ENCODE measurements around the gene SFXN3.

The SFXN3 gene

GRCh38 chr10:101011517-101012423 lies 19.3 kb upstream of the SFXN3 start:
- DNase-seq (ENCODE audit: insufficient read length): no peak
- no peak for TF ChIP-seq POLR2AphosphoS5 (IDR thresholded peaks at IDR 0.05; ENCODE audit: low read depth, low read length)
- no peak for FAIRE-seq

- peak; percentile 86 for FAIRE-seq
- no peak for TF ChIP-seq POLR2AphosphoS5 (IDR thresholded peaks at IDR 0.05; ENCODE audit: low read depth, low read length)
- TF ChIP-seq TAF1 (IDR thresholded peaks at IDR 0.05; ENCODE audit: borderline replicate concordance, low read depth, low read length): no peak
- no peak for TF ChIP-seq POLR2A (IDR thresholded peaks at IDR 0.05; ENCODE audit: low read depth, low read length)
- DNase-seq (ENCODE audit: insufficient read length): peak; percentile 73
Measured at GRCh38 chr10:101012525-101013364, 18.3 kb upstream of the SFXN3 start.

- FAIRE-seq (no peak), DNase-seq (ENCODE audit: insufficient read length) (no peak)
- TF ChIP-seq TAF1 (IDR thresholded peaks at IDR 0.05; ENCODE audit: borderline replicate concordance, low read depth, low read length): no peak
- no peak for TF ChIP-seq POLR2A (IDR thresholded peaks at IDR 0.05; ENCODE audit: low read depth, low read length)
- TF ChIP-seq POLR2AphosphoS5 (IDR thresholded peaks at IDR 0.05; ENCODE audit: low read depth, low read length): no peak
Measured at GRCh38 chr10:101013365-101013825, 17.6 kb upstream of the SFXN3 start.

GRCh38 chr10:101014230-101014884 lies 16.7 kb upstream of the SFXN3 start:
- peak; percentile 76 for DNase-seq (ENCODE audit: insufficient read length)
- TF ChIP-seq TAF1 (IDR thresholded peaks at IDR 0.05; ENCODE audit: borderline replicate concordance, low read depth, low read length) (no peak), POLR2A (IDR thresholded peaks at IDR 0.05; ENCODE audit: low read depth, low read length) (no peak), POLR2AphosphoS5 (IDR thresholded peaks at IDR 0.05; ENCODE audit: low read depth, low read length) (no peak)
- FAIRE-seq: peak; percentile 83

GRCh38 chr10:101014966-101015581 lies 16.0 kb upstream of the SFXN3 start:
- TF ChIP-seq TAF1 (IDR thresholded peaks at IDR 0.05; ENCODE audit: borderline replicate concordance, low read depth, low read length): no peak
- TF ChIP-seq POLR2AphosphoS5 (IDR thresholded peaks at IDR 0.05; ENCODE audit: low read depth, low read length): no peak
- no peak for TF ChIP-seq POLR2A (IDR thresholded peaks at IDR 0.05; ENCODE audit: low read depth, low read length)
- DNase-seq (ENCODE audit: insufficient read length): no peak
- no peak for FAIRE-seq

- no peak for DNase-seq (ENCODE audit: insufficient read length)
- no peak for FAIRE-seq
- TF ChIP-seq POLR2A (IDR thresholded peaks at IDR 0.05; ENCODE audit: low read depth, low read length) (no peak), TAF1 (IDR thresholded peaks at IDR 0.05; ENCODE audit: borderline replicate concordance, low read depth, low read length) (no peak), POLR2AphosphoS5 (IDR thresholded peaks at IDR 0.05; ENCODE audit: low read depth, low read length) (no peak)
Measured at GRCh38 chr10:101015582-101015973, 15.5 kb upstream of the SFXN3 start.

- FAIRE-seq (no peak), DNase-seq (ENCODE audit: insufficient read length) (no peak)
Measured at GRCh38 chr10:101016814-101017213, 14.2 kb upstream of the SFXN3 start.

GRCh38 chr10:101018118-101018599 lies 12.9 kb upstream of the SFXN3 start:
- FAIRE-seq: peak; percentile 14
- DNase-seq (ENCODE audit: insufficient read length): no peak
- TF ChIP-seq POLR2AphosphoS5 (IDR thresholded peaks at IDR 0.05; ENCODE audit: low read depth, low read length) (no peak), POLR2A (IDR thresholded peaks at IDR 0.05; ENCODE audit: low read depth, low read length) (no peak), TAF1 (IDR thresholded peaks at IDR 0.05; ENCODE audit: borderline replicate concordance, low read depth, low read length) (no peak)

More at GRCh38 chr10:101016814-101017213, 14.2 kb upstream of the SFXN3 start:
- TF ChIP-seq TAF1 (IDR thresholded peaks at IDR 0.05; ENCODE audit: borderline replicate concordance, low read depth, low read length) (no peak), POLR2AphosphoS5 (IDR thresholded peaks at IDR 0.05; ENCODE audit: low read depth, low read length) (no peak)

- DNase-seq (ENCODE audit: insufficient read length): peak; percentile 71
- no peak for TF ChIP-seq TAF1 (IDR thresholded peaks at IDR 0.05; ENCODE audit: borderline replicate concordance, low read depth, low read length)
- TF ChIP-seq POLR2A (IDR thresholded peaks at IDR 0.05; ENCODE audit: low read depth, low read length): no peak
- no peak for TF ChIP-seq POLR2AphosphoS5 (IDR thresholded peaks at IDR 0.05; ENCODE audit: low read depth, low read length)
- peak; percentile 30 for FAIRE-seq
Measured at GRCh38 chr10:101018600-101019439, 12.2 kb upstream of the SFXN3 start.

GRCh38 chr10:101019440-101019703 lies 11.7 kb upstream of the SFXN3 start:
- DNase-seq (ENCODE audit: insufficient read length) (no peak), FAIRE-seq (no peak)
- no peak for TF ChIP-seq TAF1 (IDR thresholded peaks at IDR 0.05; ENCODE audit: borderline replicate concordance, low read depth, low read length)
- TF ChIP-seq POLR2AphosphoS5 (IDR thresholded peaks at IDR 0.05; ENCODE audit: low read depth, low read length): no peak
- no peak for TF ChIP-seq POLR2A (IDR thresholded peaks at IDR 0.05; ENCODE audit: low read depth, low read length)
